SK-N-SH treated with all-trans-retinoic acid at 6 μM for 48 hours (cell line): ENCODE measurements around the gene NR2F2.

Source experiments
- CREB5 ChIP-seq: fragments of 250-450 bp; sonication (Bioruptor Pico); IDR thresholded peaks from 2 replicates; pipeline ENCODE4 v1.5.1; 2020; ENCODE audit warnings: low read depth, mild to moderate bottlenecking, moderate library complexity
- ISL1 ChIP-seq: fragments of 250-450 bp; sonication (Bioruptor Pico); IDR thresholded peaks from 2 replicates; pipeline ENCODE4 v2.1.2; 2022; ENCODE audit warnings: mild to moderate bottlenecking, moderate library complexity
- TSHZ2 ChIP-seq: fragments of 250-450 bp; sonication (Bioruptor Pico); IDR thresholded peaks from 2 replicates; pipeline ENCODE4 v1.5.0; 2020; ENCODE audit warnings: mild to moderate bottlenecking, moderate library complexity
- ZC3H10 ChIP-seq: fragments of 250-450 bp; sonication (Bioruptor Pico); IDR thresholded peaks from 2 replicates; pipeline ENCODE4 v1.5.1; 2021; ENCODE audit warnings: mild to moderate bottlenecking, moderate library complexity
- ZFP3 ChIP-seq: fragments of 250-450 bp; sonication (Bioruptor Pico); IDR thresholded peaks from 2 replicates; pipeline ENCODE4 v1.5.0; 2020; ENCODE audit warnings: mild to moderate bottlenecking, moderate library complexity
- ZFP30 ChIP-seq: fragments of 450-650 bp; formaldehyde crosslinking; IDR thresholded peaks from 2 replicates; pipeline ENCODE4 v1.5.0; 2022; ENCODE audit warnings: mild to moderate bottlenecking, moderate library complexity
- ZNF70 ChIP-seq: fragments of 450-650 bp; formaldehyde crosslinking; IDR thresholded peaks from 2 replicates; pipeline ENCODE4 v1.5.0; 2020; ENCODE audit warnings: mild to moderate bottlenecking, moderate library complexity
- TF ChIP-seq, protein P1 (sequence below): fragments of 250-450 bp; sonication (Bioruptor Pico); IDR thresholded peaks from 2 replicates; pipeline ENCODE4 v1.8.0; 2020; ENCODE audit warnings: mild to moderate bottlenecking, moderate library complexity, borderline replicate concordance

DNA sequence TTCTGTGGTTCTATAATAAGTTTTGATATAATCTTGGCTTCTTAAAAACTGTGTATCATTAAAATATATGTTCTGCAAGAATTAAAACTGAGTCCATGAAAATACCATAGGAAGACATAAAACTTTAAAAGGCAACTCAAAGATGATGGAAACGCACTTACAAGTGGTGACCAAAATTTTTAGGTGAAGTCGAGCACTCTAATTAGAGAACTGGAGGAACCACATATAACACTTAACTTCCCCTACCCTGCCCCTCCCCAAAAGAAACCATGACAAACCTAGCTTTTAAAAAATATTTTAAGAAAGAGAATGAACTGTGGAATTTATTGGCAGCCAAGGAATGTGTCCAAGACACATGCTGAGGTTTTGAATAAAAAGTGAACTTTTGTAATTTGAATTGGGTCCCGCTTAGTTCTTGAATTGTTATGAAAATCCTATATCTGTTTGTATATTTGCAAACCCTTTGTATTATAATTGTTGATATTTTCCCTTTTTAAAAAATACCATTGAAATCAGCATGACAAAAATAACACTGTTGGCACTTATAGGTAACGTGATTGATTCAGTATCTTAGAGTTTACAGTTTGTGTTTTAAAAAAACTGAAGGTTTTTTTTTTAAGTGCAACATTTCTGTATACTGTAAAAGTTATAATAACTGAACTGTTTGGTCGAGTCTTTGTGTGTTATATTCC is 7.7 kb downstream of the NR2F2 start:
- TF ChIP-seq ZFP3 (CRISPR knock-in tag): no peak
- TF ChIP-seq, protein P1, sequence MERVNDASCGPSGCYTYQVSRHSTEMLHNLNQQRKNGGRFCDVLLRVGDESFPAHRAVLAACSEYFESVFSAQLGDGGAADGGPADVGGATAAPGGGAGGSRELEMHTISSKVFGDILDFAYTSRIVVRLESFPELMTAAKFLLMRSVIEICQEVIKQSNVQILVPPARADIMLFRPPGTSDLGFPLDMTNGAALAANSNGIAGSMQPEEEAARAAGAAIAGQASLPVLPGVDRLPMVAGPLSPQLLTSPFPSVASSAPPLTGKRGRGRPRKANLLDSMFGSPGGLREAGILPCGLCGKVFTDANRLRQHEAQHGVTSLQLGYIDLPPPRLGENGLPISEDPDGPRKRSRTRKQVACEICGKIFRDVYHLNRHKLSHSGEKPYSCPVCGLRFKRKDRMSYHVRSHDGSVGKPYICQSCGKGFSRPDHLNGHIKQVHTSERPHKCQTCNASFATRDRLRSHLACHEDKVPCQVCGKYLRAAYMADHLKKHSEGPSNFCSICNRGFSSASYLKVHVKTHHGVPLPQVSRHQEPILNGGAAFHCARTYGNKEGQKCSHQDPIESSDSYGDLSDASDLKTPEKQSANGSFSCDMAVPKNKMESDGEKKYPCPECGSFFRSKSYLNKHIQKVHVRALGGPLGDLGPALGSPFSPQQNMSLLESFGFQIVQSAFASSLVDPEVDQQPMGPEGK (CRISPR knock-in tag): no peak
- TF ChIP-seq ZFP30 (CRISPR knock-in tag): no peak
- no peak for TF ChIP-seq TSHZ2 (CRISPR knock-in tag)
- no peak for TF ChIP-seq CREB5
- no peak for TF ChIP-seq ZC3H10 (CRISPR knock-in tag)
- TF ChIP-seq ISL1: no peak
- TF ChIP-seq ZNF70: no peak
